SK-N-SH (cell line): ENCODE results near the gene SERPINA3. TPM values are rescaled to one million over a fixed set of nuclear protein-coding genes. Genes with fewer than 3 reads are reported as not detected.

Source experiments
- CTCF ChIA-PET: fragments of 300-600, 350-600 bp; formaldehyde crosslinking; extraction: SDS; loops from one replicate; lab custom pipeline; 2021; lab: Yijun Ruan, JAX
- POLR2A ChIA-PET: fragments of 350-600 bp; sonication (Branson Sonifier 250); formaldehyde crosslinking; extraction: SDS; loops from one replicate; lab custom pipeline; 2020; ENCODE audit warnings: antibody characterized with exemption, inconsistent platforms; lab: Yijun Ruan, JAX
- DNase-seq: peaks from one replicate; pipeline ENCODE4 v3.0.0; 2012
- H2AFZ ChIP-seq: fragments of 200-600 bp; sonication (generic); 2 replicates; pipeline ENCODE4 v1.8.1; 2016; ENCODE audit warnings: antibody characterized with exemption, mild to moderate bottlenecking, low read depth
- H3F3A ChIP-seq: fragments of 200-600 bp; sonication (generic); replicated peaks from 2 replicates; pipeline ENCODE3; 2016; ENCODE audit warnings: antibody characterized with exemption, mild to moderate bottlenecking; ENCODE audit not compliant: insufficient read depth
- H3K27ac ChIP-seq, 2 experiments: fragments of 200-500 bp in 1 of 2; fragments of 200-600 bp in 1 of 2; sonication (Bioruptor generic) in 1 of 2; sonication (generic), shearing (Covaris generic) in 1 of 2; 2 replicates each; pipeline versions ENCODE4 v1.5.1 to v1.6.1; 2014 to 2016; ENCODE audit warnings: low read depth in 2 of 2, inconsistent platforms in 1 of 2, low read length in 1 of 2, mild to moderate bottlenecking in 1 of 2, mixed read lengths in 1 of 2
- H3K27me3 ChIP-seq: fragments of 200-600 bp; sonication (generic), shearing (Covaris generic); 2 replicates; pipeline ENCODE4 v1.6.1; 2016; ENCODE audit warnings: mixed run types; ENCODE audit not compliant: insufficient read depth
- H3K36me3 ChIP-seq, 2 experiments: fragments of 200-500 bp in 1 of 2; fragments of 200-600 bp in 1 of 2; sonication (Bioruptor generic) in 1 of 2; sonication (generic) in 1 of 2; replicated peaks in 1 of 2; 2 replicates each; pipeline versions ENCODE3 to v1.5.1; 2014 to 2016; ENCODE audit warnings: low read length in 1 of 2, mild to moderate bottlenecking in 1 of 2; ENCODE audit not compliant: insufficient read depth in 2 of 2, control insufficient read depth in 1 of 2
- H3K4me1 ChIP-seq, 2 experiments: fragments of 200-500 bp in 1 of 2; fragments of 200-600 bp in 1 of 2; sonication (Bioruptor generic) in 1 of 2; sonication (generic), shearing (Covaris generic) in 1 of 2; 2 replicates each; pipeline versions ENCODE4 v1.5.1 to v1.6.1; 2014 to 2016; ENCODE audit warnings: low read depth in 1 of 2, low read length in 1 of 2, mixed run types in 1 of 2; ENCODE audit not compliant: insufficient read depth in 2 of 2, control insufficient read depth in 1 of 2
- H3K4me2 ChIP-seq: fragments of 200-600 bp; sonication (generic), shearing (Covaris generic); 2 replicates; pipeline ENCODE4 v1.6.1; 2017; ENCODE audit warnings: mixed run types
- H3K4me3 ChIP-seq, 2 experiments: fragments of 200-500 bp in 1 of 2; fragments of 200-600 bp in 1 of 2; sonication (Bioruptor generic) in 1 of 2; sonication (generic), shearing (Covaris generic) in 1 of 2; 2 replicates each; pipeline versions ENCODE4 v1.5.1 to v1.8.1; 2014 to 2016; ENCODE audit warnings: low read depth in 2 of 2, inconsistent platforms in 1 of 2, low read length in 1 of 2, mild to moderate bottlenecking in 1 of 2, mixed read lengths in 1 of 2, moderate library complexity in 1 of 2
- H3K79me2 ChIP-seq: fragments of 200-600 bp; sonication (generic); 2 replicates; pipeline ENCODE4 v1.8.1; 2017; ENCODE audit warnings: mild to moderate bottlenecking; ENCODE audit not compliant: insufficient read depth
- H3K9ac ChIP-seq: fragments of 200-600 bp; sonication (generic); 2 replicates; pipeline ENCODE4 v1.6.1; 2017; ENCODE audit warnings: mixed run types
- H3K9me2 ChIP-seq: fragments of 200-600 bp; sonication (generic); 2 replicates; pipeline ENCODE4 v1.6.1; 2017; ENCODE audit warnings: mixed run types
- H3K9me3 ChIP-seq: fragments of 200-600 bp; sonication (generic); 2 replicates; pipeline ENCODE4 v1.6.1; 2017; ENCODE audit warnings: mixed run types, mild to moderate bottlenecking, moderate library complexity
- H4K20me1 ChIP-seq: fragments of 200-600 bp; sonication (generic); 2 replicates; pipeline ENCODE4 v1.6.1; 2017; ENCODE audit warnings: mild to moderate bottlenecking, mixed run types; ENCODE audit not compliant: insufficient read depth
- CHD2 ChIP-seq: fragments of 150-350 bp; IDR thresholded peaks from 2 replicates; pipeline ENCODE4 v1.6.1; 2018; ENCODE audit warnings: low read length; ENCODE audit not compliant: partially characterized antibody
- CTCF ChIP-seq: fragments of 200-600 bp; sonication (generic); IDR thresholded peaks from 2 replicates; pipeline ENCODE4 v1.6.1; 2017; ENCODE audit warnings: antibody characterized with exemption, mild to moderate bottlenecking, moderate library complexity
- ELF1 ChIP-seq: IDR thresholded peaks from 2 replicates; pipeline ENCODE4 v1.4.0; 2012
- EZH2phosphoT487 ChIP-seq: fragments of 200-600 bp; sonication (generic); IDR thresholded peaks from 2 replicates; pipeline ENCODE4 v1.6.1; 2017; ENCODE audit warnings: low read depth, mixed run types, mild to moderate bottlenecking, antibody characterized with exemption, moderate library complexity, borderline replicate concordance
- FOSL2 ChIP-seq: IDR thresholded peaks from 2 replicates; pipeline ENCODE4 v1.4.0; 2012; ENCODE audit warnings: low read depth, mild to moderate bottlenecking, moderate library complexity, borderline replicate concordance
- FOXJ3 ChIP-seq: sonication (generic); formaldehyde crosslinking; IDR thresholded peaks from 2 replicates; pipeline ENCODE4 v1.5.1; 2020; ENCODE audit warnings: mild to moderate bottlenecking, missing genetic modification reagents
- FOXM1 ChIP-seq: IDR thresholded peaks from 2 replicates; pipeline ENCODE4 v1.4.0; 2012; ENCODE audit warnings: low read depth, mild to moderate bottlenecking
- GATA2 ChIP-seq: sonication (generic); formaldehyde crosslinking; IDR thresholded peaks from 2 replicates; pipeline ENCODE4 v1.5.0; 2020; ENCODE audit warnings: mild to moderate bottlenecking, missing genetic modification reagents
- MAX ChIP-seq: IDR thresholded peaks from 2 replicates; pipeline ENCODE4 v1.4.0; 2012; ENCODE audit warnings: low read depth
- MEF2A ChIP-seq: IDR thresholded peaks from 2 replicates; pipeline ENCODE4 v1.4.0; 2012; ENCODE audit warnings: low read depth, borderline replicate concordance
- NRF1 ChIP-seq: IDR thresholded peaks from 2 replicates; pipeline ENCODE4 v1.6.1; 2012; ENCODE audit warnings: low read depth, mild to moderate bottlenecking, low read length
- PBX3 ChIP-seq: IDR thresholded peaks from 2 replicates; pipeline ENCODE4; 2012
- POLR2AphosphoS5 ChIP-seq: IDR thresholded peaks from 2 replicates; pipeline ENCODE4 v1.6.1; 2012; ENCODE audit warnings: low read depth, low read length
- SMC3 ChIP-seq: IDR thresholded peaks from 2 replicates; pipeline ENCODE4 v1.6.1; 2012; ENCODE audit warnings: low read depth, low read length, improper control_type of control experiment
- TCF12 ChIP-seq: IDR thresholded peaks from 2 replicates; pipeline ENCODE4 v1.4.0; 2012
- TEAD4 ChIP-seq: IDR thresholded peaks from 2 replicates; pipeline ENCODE4 v1.4.0; 2012; ENCODE audit warnings: mild to moderate bottlenecking, borderline replicate concordance; ENCODE audit not compliant: insufficient read depth
- WGBS: methylation state at CpG from one replicate; pipeline ENCODE4 v1.1.6; 2017; ENCODE audit warnings: low lambda C conversion rate; 5-methylcytosine and 5-hydroxymethylcytosine counted together
- polyA plus RNA-seq, 3 experiments: library from polyadenylated mRNA; depleted of rRNA; stranded (reverse); fragments of >200 nt; gene quantifications; 2 replicates each; pipeline ENCODE4 v1.2.3, GENCODE V29; 2012
- TF ChIP-seq, protein P1 (sequence below): IDR thresholded peaks from 2 replicates; pipeline ENCODE4 v1.4.0; 2012; ENCODE audit warnings: low read depth, borderline replicate concordance

Gene SERPINA3
- polyA plus RNA-seq, 1 of the 3 experiments (the other 2 are of a cell fraction) = 0.25 TPM

- TF ChIP-seq FOXM1 = no peak
- TF ChIP-seq, protein P1, sequence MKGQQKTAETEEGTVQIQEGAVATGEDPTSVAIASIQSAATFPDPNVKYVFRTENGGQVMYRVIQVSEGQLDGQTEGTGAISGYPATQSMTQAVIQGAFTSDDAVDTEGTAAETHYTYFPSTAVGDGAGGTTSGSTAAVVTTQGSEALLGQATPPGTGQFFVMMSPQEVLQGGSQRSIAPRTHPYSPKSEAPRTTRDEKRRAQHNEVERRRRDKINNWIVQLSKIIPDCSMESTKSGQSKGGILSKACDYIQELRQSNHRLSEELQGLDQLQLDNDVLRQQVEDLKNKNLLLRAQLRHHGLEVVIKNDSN = no peak
These were observed 51.9 kb downstream of the SERPINA3 start (continued) for GRCh38 chr14:94663965-94664704.

DNA sequence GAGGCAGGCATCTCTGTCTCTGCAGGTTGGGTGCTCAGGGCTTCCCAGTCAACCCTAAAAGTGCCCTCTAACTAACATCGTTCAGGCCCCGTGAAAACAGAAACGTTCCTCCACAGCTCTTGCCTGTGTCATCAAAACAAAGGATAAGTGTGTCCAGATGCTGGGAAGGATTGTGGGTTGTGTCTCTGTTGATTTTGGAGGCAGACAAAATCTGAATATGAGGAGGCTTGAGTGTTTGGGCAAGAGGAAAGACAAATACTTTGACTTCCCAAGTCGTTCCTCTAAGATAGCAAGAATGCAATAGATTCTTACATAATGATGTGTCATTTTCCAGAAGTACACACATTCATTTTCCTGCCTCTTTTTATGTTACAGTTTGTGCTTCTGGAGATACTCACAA lies 52.9 kb downstream of the SERPINA3 start:
- WGBS = 14% methylated on average over 4 of the region's 4 CpGs
- no peak for DNase-seq
- ChIA-PET POLR2A (no interaction called here), CTCF (interaction anchor here (1.3 kb wide), 2 partner anchors 11 to 25 kb away, joined by 3 read pairs; no protein-coding TSS in a partner anchor)
- Histone ChIP-seq H3K36me3 (no peaks in the 10 kb centered on the region), H3K9me2 (no peaks in the 10 kb centered on the region), H3K27ac (peak overlapping the region in 1 of 2 experiments; percentile 49; a peak in 2 of 4 replicates), H2AFZ (no peak overlapping the region; the same call in 1 of the 2 replicates), H3K4me3 (no peak overlapping the region), H3K27me3 (no peaks in the 10 kb centered on the region), H3K9me3 (no peaks in the 10 kb centered on the region), H3F3A (peaks cover 8% of the 10 kb centered on the region), H3K9ac (no peak overlapping the region), H4K20me1 (no peaks in the 10 kb centered on the region), H3K79me2 (no peaks in the 10 kb centered on the region), H3K4me2 (peak overlapping the region; percentile 21; the same call in 1 of the 2 replicates), H3K4me1 (no peaks in the 10 kb centered on the region)
- TF ChIP-seq FOSL2 (no peak), PBX3 (0 out of 2 replicates have a peak, but pooled peaks have one; percentile 8), TCF12 (0 out of 2 replicates have a peak, but pooled peaks have one; percentile 14), ELF1 (no peak), SMC3 (no peak), MEF2A (no peak)

DNA sequence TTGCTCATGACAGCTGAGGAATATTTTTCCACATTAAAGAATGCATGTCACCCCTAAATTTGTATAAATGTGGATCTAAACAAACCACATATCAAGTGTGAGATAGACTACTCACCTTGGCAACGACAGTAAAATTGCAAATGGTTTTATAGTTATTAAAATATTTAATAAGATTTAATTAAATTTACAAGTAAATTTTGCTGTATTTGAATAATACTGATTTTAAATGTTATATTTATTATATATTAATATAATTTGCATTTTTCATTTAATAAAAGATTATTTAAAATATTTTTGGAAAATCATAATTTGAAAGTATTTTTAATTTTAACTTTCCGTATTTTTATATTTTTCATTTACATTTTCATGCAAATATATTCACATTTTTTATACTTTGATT lies 53.4 kb downstream of the SERPINA3 start:
- Histone ChIP-seq H3K27me3 (no peaks in the 10 kb centered on the region), H3K9me3 (no peaks in the 10 kb centered on the region), H3K4me3 (no peak overlapping the region), H3K79me2 (no peaks in the 10 kb centered on the region), H3K4me2 (no peak overlapping the region), H2AFZ (no peak overlapping the region), H3K9me2 (no peaks in the 10 kb centered on the region), H3K27ac (peak overlapping the region in 1 of 2 experiments; percentile 49; a peak in 1 of 4 replicates), H3F3A (peaks cover 8% of the 10 kb centered on the region), H3K36me3 (no peaks in the 10 kb centered on the region), H4K20me1 (no peaks in the 10 kb centered on the region), H3K9ac (no peak overlapping the region), H3K4me1 (no peaks in the 10 kb centered on the region)
- no peak for DNase-seq
- ChIA-PET POLR2A (no interaction called here), CTCF (interaction anchor here (0.6 to 1.3 kb wide), 3 partner anchors 11 to 976 kb away, joined by 3 read pairs; no protein-coding TSS in a partner anchor)
- 55% methylated on average over 2 of the region's 2 CpGs for WGBS
- no peak for TF ChIP-seq TEAD4
- no peak for TF ChIP-seq EZH2phosphoT487
- no peak for TF ChIP-seq GATA2
- no peak for TF ChIP-seq CHD2
- no peak for TF ChIP-seq TCF12
- no peak for TF ChIP-seq FOXJ3
- TF ChIP-seq, protein P1 = no peak
- no peak for TF ChIP-seq PBX3
- TF ChIP-seq CTCF = no peak
- no peak for TF ChIP-seq NRF1
- TF ChIP-seq FOXM1 = no peak
- no peak for TF ChIP-seq MAX
- no peak for TF ChIP-seq POLR2AphosphoS5
